IPS-20b (cell line): ENCODE results near the gene ZNF214.

ENCODE experiments used
- H3K27ac ChIP-seq: one replicate; pipeline ENCODE4 v1.5.1; 2013; ENCODE audit warnings: low read length
- H3K27me3 ChIP-seq: 2 replicates; pipeline ENCODE4 v1.6.1; 2013; ENCODE audit warnings: mild to moderate bottlenecking, low read length, inconsistent platforms; ENCODE audit not compliant: insufficient read depth
- H3K36me3 ChIP-seq: 2 replicates; pipeline ENCODE4 v1.6.1; 2013; ENCODE audit warnings: low read depth, mild to moderate bottlenecking, inconsistent platforms, low read length, moderate library complexity; ENCODE audit not compliant: insufficient read depth
- H3K4me1 ChIP-seq: 2 replicates; pipeline ENCODE4 v1.6.1; 2013; ENCODE audit warnings: mild to moderate bottlenecking, control low read depth, inconsistent platforms, low read length, moderate library complexity; ENCODE audit not compliant: insufficient read depth
- H3K4me3 ChIP-seq: 2 replicates; pipeline ENCODE4 v1.5.1; 2013; ENCODE audit warnings: mild to moderate bottlenecking, low read length, inconsistent platforms
- H3K9ac ChIP-seq: 2 replicates; pipeline ENCODE4 v1.6.1; 2013; ENCODE audit warnings: low read depth, mild to moderate bottlenecking, inconsistent platforms, low read length, moderate library complexity
- H3K9me3 ChIP-seq: 2 replicates; pipeline ENCODE4 v1.6.1; 2013; ENCODE audit warnings: mild to moderate bottlenecking, low read depth, low read length, inconsistent platforms; ENCODE audit not compliant: insufficient read depth

ZNF214 gene

GRCh38 chr11:7020183-7020917, at the start of gene ZNF214, which contains the start of gene NLRP14:
Gene ZNF214 (minus strand): TSS chr11:7020346. CDS start chr11:7002835, 17,511 bp downstream.
Gene NLRP14 (plus strand): TSS chr11:7020479. CDS start chr11:7038587, 18,108 bp downstream.
- peaks cover 9% of the 10 kb centered on the region for H3K27me3 ChIP-seq
- H3K9me3 ChIP-seq = no peaks in the 10 kb centered on the region
- peak within 1 kb of the TSS; percentile 87; the same call in 1 of the 2 replicates for H3K9ac ChIP-seq
- peak within 1 kb of the TSS; percentile 98 for H3K4me3 ChIP-seq
- no peak within 1 kb of the TSS for H3K27ac ChIP-seq
- H3K36me3 ChIP-seq = no peaks in the 10 kb centered on the region
- no peaks in the 10 kb centered on the region; the same call in 1 of the 2 replicates for H3K4me1 ChIP-seq

GRCh38 chr11:7062534-7062933, 42.4 kb upstream of the ZNF214 start:
- H3K27me3 ChIP-seq = no peaks in the 10 kb centered on the region
- H3K36me3 ChIP-seq = no peaks in the 10 kb centered on the region
- no peak overlapping the region for H3K9ac ChIP-seq
- no peaks in the 10 kb centered on the region for H3K9me3 ChIP-seq
- H3K4me1 ChIP-seq = no peaks in the 10 kb centered on the region
- no peak overlapping the region for H3K4me3 ChIP-seq
- no peak overlapping the region for H3K27ac ChIP-seq

GRCh38 chr11:7060868-7061267, 40.7 kb upstream of the ZNF214 start:
- H3K4me3 ChIP-seq = no peak overlapping the region
- no peaks in the 10 kb centered on the region for H3K9me3 ChIP-seq
- no peaks in the 10 kb centered on the region for H3K27me3 ChIP-seq
- H3K36me3 ChIP-seq = no peaks in the 10 kb centered on the region
- no peak overlapping the region for H3K9ac ChIP-seq
- H3K27ac ChIP-seq = no peak overlapping the region
- no peaks in the 10 kb centered on the region for H3K4me1 ChIP-seq

GRCh38 chr11:7057641-7058040, 37.5 kb upstream of the ZNF214 start:
- H3K27me3 ChIP-seq = no peaks in the 10 kb centered on the region
- H3K9ac ChIP-seq = no peak overlapping the region
- H3K4me3 ChIP-seq = no peak overlapping the region
- no peaks in the 10 kb centered on the region for H3K4me1 ChIP-seq
- no peaks in the 10 kb centered on the region for H3K9me3 ChIP-seq
- H3K27ac ChIP-seq = no peak overlapping the region
- H3K36me3 ChIP-seq = no peaks in the 10 kb centered on the region

- Histone ChIP-seq H3K27me3 (no peaks in the 10 kb centered on the region), H3K4me3 (no peak overlapping the region), H3K9ac (no peak overlapping the region), H3K27ac (no peak overlapping the region), H3K4me1 (no peaks in the 10 kb centered on the region), H3K9me3 (no peaks in the 10 kb centered on the region), H3K36me3 (no peaks in the 10 kb centered on the region)
Observed at GRCh38 chr11:7056828-7057513, 36.8 kb upstream of the ZNF214 start.

- Histone ChIP-seq H3K36me3 (no peaks in the 10 kb centered on the region), H3K4me3 (no peak overlapping the region), H3K27me3 (no peaks in the 10 kb centered on the region), H3K9ac (no peak overlapping the region), H3K4me1 (no peaks in the 10 kb centered on the region), H3K9me3 (no peaks in the 10 kb centered on the region), H3K27ac (no peak overlapping the region)
Observed at GRCh38 chr11:7050191-7050590, 30.0 kb upstream of the ZNF214 start.

GRCh38 chr11:7046474-7047175, 26.5 kb upstream of the ZNF214 start:
- no peak overlapping the region for H3K4me3 ChIP-seq
- no peaks in the 10 kb centered on the region for H3K36me3 ChIP-seq
- no peak overlapping the region for H3K27ac ChIP-seq
- H3K27me3 ChIP-seq = no peaks in the 10 kb centered on the region
- H3K4me1 ChIP-seq = no peaks in the 10 kb centered on the region
- H3K9ac ChIP-seq = no peak overlapping the region
- H3K9me3 ChIP-seq = no peaks in the 10 kb centered on the region

GRCh38 chr11:7034019-7034418, 13.9 kb upstream of the ZNF214 start:
- Histone ChIP-seq H3K27ac (no peak overlapping the region), H3K9me3 (no peaks in the 10 kb centered on the region), H3K27me3 (peaks cover 4% of the 10 kb centered on the region; the same call in 1 of the 2 replicates), H3K4me1 (no peaks in the 10 kb centered on the region), H3K4me3 (no peak overlapping the region), H3K36me3 (no peaks in the 10 kb centered on the region), H3K9ac (no peak overlapping the region)

- H3K4me1 ChIP-seq = no peaks in the 10 kb centered on the region
- H3K4me3 ChIP-seq = no peak overlapping the region
- no peak overlapping the region for H3K27ac ChIP-seq
- no peaks in the 10 kb centered on the region for H3K9me3 ChIP-seq
- no peaks in the 10 kb centered on the region for H3K36me3 ChIP-seq
- no peak overlapping the region for H3K9ac ChIP-seq
- peaks cover 4% of the 10 kb centered on the region; the same call in 1 of the 2 replicates for H3K27me3 ChIP-seq
Observed at GRCh38 chr11:7032692-7033091, 12.5 kb upstream of the ZNF214 start.

- Histone ChIP-seq H3K9ac (no peak overlapping the region), H3K4me1 (no peaks in the 10 kb centered on the region), H3K9me3 (no peaks in the 10 kb centered on the region), H3K36me3 (no peaks in the 10 kb centered on the region), H3K27ac (no peak overlapping the region), H3K27me3 (peaks cover 4% of the 10 kb centered on the region; the same call in 1 of the 2 replicates), H3K4me3 (no peak overlapping the region)
Observed at GRCh38 chr11:7031471-7031871, 11.3 kb upstream of the ZNF214 start.

GRCh38 chr11:7030836-7031235, 10.7 kb upstream of the ZNF214 start:
- H3K4me3 ChIP-seq = no peak overlapping the region
- H3K27ac ChIP-seq = no peak overlapping the region
- H3K36me3 ChIP-seq = no peaks in the 10 kb centered on the region
- peaks cover 4% of the 10 kb centered on the region; the same call in 1 of the 2 replicates for H3K27me3 ChIP-seq
- no peak overlapping the region for H3K9ac ChIP-seq
- no peaks in the 10 kb centered on the region for H3K9me3 ChIP-seq
- no peaks in the 10 kb centered on the region for H3K4me1 ChIP-seq
